ENCODE results near the gene INPP5E.

DNA sequence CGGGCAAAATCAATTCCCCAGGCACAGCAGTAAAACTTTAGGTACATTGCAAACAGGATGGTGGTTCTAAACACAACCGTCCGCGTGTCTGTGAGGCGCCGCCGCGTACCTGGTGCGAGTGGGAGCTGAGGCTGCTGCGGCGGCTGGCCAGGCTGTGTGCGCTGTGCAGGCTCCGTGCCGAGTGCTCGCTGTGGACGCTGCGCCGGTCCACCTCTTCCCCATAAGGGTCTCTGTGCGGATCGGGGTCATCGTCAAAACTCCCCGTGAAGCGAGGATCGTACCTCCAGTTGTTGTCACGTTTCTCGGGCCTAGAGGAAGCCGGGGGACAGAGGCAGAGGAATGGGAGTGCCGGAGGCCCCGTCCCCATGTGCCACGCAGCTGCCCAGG lies 26.5 kb upstream of the INPP5E start:
- TF ChIP-seq, protein P1, sequence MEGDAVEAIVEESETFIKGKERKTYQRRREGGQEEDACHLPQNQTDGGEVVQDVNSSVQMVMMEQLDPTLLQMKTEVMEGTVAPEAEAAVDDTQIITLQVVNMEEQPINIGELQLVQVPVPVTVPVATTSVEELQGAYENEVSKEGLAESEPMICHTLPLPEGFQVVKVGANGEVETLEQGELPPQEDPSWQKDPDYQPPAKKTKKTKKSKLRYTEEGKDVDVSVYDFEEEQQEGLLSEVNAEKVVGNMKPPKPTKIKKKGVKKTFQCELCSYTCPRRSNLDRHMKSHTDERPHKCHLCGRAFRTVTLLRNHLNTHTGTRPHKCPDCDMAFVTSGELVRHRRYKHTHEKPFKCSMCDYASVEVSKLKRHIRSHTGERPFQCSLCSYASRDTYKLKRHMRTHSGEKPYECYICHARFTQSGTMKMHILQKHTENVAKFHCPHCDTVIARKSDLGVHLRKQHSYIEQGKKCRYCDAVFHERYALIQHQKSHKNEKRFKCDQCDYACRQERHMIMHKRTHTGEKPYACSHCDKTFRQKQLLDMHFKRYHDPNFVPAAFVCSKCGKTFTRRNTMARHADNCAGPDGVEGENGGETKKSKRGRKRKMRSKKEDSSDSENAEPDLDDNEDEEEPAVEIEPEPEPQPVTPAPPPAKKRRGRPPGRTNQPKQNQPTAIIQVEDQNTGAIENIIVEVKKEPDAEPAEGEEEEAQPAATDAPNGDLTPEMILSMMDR (IDR thresholded peaks at IDR 0.05): no peak
- no peak for TF ChIP-seq POLR2A (IDR thresholded peaks at IDR 0.05)
